Activated gamma-delta T cell (primary cell): ENCODE measurements around the gene ELOVL6.

Experiments
- DNase-seq: peaks from one replicate; lab custom pipeline; 2025; lab: John Stamatoyannopoulos, UW

The ELOVL6 gene

DNA sequence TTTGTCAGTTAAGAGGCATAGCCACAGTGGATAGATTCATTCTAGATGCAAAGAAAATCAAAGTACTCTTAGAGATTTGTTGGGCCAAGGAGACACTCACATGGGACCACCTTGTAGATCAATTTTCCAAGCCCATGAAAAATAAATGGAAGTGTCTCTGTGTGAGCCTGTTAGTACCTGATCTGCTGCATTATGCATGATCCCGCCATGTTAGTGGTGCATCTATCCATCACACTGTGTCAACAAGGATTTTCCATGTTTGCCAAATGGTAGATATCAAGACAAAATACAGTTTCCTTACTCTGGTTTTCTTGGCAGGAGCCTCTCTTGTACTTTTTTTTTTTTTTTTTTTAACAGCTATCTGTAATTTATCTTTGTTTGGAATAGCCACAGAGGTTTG lies 173.4 kb downstream of the ELOVL6 start:
- DNase-seq: no peak

DNA sequence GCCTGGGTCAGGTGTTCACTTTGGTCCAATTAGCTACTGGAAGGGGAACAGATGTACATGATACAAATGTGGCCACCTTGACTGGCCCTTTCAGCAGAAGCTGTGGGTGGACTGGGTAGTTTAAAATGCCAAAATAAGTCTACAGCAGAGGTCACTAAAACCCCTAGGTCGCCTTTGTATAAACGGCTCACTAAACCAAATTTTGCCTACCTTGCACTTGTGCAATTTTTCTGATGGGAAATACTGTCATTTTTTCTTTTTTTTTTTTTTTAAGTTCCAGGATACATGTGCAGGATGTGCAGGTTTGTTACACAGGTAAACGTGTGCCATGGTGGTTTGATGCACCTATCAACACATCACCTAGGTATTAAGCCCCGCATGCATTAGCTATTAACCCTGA lies 176.0 kb downstream of the ELOVL6 start:
- no peak for DNase-seq

DNA sequence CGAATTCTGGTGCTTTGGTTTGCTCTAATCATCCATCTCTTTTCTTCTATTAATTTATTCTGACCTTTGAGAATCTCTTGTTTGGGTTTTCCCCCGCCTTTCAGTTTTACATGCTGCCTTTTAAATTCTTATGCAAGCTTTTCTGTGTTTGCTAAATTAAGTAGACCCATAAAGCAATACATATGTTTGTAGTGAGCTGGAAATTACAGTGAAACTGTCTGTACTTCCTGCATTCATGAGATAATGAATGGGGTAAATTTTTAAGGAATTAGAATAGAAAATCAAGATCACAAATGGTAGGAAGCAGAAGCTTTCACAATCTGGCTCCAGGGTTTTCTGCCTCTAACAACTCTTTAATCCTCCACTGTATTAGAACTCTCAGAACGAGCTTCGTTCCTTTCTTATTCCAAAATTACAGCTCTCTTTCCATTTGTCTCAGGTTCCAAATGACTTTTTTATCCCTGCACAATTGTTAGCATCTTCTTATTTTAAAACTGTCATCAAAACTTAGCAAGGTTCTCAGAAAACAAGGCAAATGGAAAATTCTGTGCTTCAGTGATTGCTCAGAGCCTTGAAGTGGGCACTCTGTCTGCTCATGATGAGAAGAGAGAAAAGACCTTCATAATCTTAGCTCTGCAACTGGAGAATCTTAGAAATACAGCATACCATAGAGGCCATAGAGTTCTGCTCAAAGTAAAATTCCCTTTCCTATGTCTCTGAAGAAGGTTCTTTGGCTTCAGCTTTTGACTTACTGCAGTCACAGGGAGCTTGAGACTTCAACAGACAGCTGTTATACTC lies 177.6 kb downstream of the ELOVL6 start:
- DNase-seq: no peak

DNA sequence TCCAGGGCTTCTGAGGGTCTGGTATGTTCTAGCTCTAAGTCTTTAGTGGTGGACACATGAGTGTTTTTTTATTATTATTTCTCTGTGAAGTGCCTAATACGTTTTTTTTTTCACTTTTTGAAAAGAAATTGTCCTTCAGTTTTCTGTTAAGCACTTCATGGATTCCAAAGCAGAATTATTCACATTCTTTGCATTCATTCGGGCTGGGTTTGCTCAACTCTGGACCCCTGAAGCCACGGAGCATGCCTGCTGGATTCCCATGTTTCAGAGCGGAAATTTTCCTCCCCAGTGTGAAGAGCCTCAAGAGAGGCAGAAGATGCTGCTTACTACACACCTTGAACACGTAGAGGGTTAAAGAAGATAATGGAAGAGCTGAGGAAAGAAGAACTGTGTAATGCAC lies 178.3 kb downstream of the ELOVL6 start:
- DNase-seq: no peak

GRCh38 chr4:110019153-110019552 lies 179.3 kb downstream of the ELOVL6 start:
- no peak for DNase-seq

DNA sequence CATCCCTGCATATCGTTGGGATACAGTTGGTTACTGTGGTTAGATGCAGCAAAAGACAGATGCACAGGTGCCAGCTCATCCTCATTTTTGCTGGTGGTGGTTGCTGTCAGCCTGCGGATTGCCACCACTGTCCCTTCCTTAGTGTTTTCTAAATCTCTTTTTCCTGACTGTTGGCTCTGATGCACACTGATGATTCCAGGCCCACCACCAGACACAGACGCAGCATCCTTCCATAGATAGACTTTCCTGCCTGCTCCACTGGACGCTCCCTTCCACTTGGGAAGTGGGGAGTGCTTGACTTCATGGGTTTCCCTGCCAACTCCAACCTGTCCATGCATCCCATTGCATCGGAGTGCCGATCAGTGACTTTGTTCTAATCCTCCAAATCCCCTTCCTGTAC lies 184.2 kb downstream of the ELOVL6 start:
- no peak for DNase-seq

DNA sequence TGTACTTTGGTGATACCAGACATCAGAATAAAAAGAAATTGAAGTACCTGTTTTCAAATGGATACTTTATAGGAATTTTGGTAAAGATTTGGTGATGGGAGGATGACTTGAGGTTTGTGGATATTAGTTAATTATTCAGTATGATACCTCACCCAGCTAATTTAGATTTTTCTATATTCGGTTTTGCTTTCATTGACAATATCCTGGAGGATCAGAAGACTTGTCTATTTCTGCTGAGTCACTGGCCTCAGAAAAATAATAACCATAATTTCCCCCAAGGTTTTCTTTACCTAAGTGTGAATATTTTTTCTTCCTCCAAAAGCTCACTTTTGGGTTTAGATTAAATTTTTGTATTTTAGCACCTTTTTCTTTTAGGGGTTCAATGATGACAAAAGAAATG lies 185.5 kb downstream of the ELOVL6 start:
- DNase-seq: no peak

DNA sequence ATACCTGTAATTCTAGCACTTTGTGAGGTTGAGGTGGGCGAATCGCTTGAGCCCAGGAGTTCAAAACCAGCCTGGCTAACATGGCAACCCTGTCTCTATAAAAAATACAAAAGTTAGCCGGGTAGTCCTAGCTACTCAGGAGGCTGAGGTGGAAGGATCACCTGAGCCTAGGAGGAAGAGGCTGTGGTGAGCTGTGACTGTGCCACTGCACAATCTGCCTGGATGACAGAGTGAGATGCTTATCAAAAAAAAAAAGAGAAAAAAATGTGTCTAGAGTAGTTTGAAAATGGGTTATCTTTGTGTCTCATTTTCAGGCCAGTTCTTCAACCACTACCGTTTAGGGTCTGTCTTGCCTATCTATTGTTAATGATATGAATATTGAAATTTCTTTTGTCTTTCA lies 187.6 kb downstream of the ELOVL6 start:
- no peak for DNase-seq

DNA sequence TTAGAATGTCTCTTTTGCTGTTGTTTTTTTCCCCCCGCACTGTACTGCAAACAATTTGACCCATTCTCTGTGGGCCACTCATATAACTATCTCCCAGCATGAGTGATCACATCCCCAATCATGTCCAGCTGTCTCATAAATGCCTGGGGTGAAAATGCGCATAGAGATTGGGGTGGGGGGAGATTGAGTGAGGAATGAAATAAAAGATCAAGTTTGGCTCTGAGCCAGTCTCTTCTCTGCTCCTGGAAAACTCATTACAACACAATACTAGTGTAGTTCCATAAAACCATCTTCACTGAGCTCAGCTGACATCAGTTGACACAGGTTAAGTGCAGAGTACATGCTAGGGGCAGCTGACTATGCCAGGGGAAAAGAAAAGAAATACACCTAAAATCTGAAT lies 188.9 kb downstream of the ELOVL6 start:
- no peak for DNase-seq

GRCh38 chr4:110008540-110008939 lies 189.9 kb downstream of the ELOVL6 start:
- no peak for DNase-seq

- DNase-seq: no peak
These were observed 191.2 kb downstream of the ELOVL6 start for GRCh38 chr4:110007217-110007616.

DNA sequence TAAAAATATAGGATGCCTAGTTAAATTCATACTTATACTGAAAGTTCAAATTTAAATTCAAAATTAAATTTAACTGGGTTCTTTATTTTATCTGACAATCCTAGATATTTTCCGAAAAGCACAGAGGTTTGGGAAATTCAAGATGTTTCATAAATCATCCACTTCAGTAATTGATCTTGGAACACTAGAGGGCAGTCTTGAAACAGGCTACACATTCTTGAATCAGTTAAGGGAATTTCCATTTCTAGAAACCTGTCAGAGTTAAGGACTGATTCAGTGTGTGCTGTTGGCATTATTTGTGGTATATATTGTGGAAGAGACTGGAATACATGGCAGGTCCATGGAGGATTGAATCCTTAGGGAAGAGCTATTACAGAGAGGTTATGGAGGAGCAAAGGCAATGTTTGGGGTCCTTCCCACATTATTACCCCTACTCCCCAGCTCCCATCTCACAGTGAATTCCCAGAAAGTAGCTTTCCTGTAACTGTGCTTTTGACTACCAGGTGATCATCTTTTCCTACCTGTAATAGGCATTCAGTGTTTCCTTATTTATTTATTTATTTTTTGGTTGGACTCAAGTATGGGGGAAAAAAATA lies 192.9 kb downstream of the ELOVL6 start:
- DNase-seq: no peak

DNA sequence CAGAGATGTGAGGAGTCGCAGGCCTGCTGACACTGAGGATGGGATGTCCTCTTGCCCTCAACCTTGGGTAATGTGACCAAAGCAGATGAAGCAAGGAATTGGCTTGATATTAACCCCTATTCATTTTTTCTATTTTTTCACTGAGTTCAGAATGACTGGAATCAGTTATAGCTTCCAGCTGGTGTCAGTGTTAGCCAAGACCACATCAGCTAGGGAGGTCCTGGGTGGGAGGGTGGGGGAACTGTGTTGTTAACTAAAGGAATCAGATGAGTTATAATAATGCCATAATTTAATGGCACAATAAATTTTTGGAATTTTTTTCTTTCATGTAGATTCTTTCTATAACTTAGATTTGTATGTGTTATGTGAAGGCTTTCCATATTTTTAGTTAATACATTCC lies 193.9 kb downstream of the ELOVL6 start:
- no peak for DNase-seq

DNA sequence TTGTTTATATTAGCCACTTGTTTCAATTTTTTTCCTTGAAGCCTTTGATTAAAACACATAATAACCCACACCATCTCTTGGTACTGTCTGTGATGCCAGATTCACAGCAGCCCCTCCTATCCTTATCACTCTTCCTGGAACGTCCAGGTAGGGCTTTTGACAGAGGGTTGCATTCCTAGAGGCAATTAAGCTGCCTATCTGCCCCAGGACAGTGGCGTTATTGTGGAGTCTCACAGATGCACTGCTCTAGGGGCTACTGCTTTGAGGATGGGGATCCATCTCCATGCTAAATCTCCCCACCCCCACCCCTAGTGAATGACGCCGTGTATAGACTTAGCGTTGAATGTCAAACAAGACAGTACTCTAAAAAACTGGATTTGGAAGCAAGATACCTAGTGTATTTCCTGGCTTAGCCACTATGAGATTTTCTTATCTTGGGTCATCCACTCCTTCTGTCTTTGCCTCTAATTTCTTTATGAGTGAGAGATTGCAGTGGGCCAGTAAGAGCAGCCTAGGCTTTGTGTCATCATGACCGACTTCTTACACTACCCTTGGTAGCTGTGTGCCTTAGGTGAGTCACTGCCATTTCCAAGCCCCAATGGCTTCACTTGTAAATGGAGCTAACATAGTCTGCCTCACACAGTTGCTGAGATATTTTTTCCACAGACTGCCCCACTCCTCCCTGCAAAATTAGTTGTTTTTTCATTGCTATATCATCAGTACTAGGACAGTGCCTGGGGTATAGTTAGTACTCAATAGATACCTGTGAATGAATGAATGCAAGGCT lies 194.8 kb downstream of the ELOVL6 start:
- DNase-seq: no peak

- no peak for DNase-seq
These were observed 196.1 kb downstream of the ELOVL6 start for GRCh38 chr4:110002326-110002725.

DNA sequence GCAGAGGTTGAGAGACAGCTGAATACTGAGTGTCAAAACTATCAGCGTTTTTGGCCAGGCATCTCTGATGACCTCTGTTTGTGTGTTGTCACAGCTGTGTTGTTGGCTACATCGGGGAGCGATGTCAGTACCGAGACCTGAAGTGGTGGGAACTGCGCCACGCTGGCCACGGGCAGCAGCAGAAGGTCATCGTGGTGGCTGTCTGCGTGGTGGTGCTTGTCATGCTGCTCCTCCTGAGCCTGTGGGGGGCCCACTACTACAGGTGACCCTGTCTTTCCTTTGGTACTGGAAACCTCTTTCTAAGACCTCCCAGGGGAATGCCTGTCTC lies 198.9 kb downstream of the ELOVL6 start:
- DNase-seq: no peak

- DNase-seq: no peak
These were observed 199.4 kb downstream of the ELOVL6 start for GRCh38 chr4:109998867-109999584.

DNA sequence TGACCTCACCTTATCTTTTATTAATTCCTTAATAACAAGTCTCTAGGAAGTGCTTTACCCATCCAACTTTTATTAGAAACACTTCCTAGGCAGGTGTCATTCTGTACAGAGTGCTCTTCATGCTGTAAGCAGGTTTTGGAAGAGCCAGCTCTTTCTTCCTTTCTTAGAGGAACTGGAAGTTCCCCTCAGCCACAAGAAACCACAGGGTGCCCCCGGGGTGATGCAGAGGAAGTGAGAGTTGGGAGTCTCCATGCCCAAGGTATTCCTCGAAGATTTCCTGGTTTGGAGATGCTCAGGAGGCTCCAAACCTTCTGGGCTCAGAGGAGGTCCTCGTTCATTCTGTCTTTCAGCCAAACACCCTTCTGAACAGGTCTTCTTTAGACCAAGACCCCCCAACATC lies 201.9 kb downstream of the ELOVL6 start:
- no peak for DNase-seq
